Stimulated activated CD4-positive, alpha-beta T cell treated with anti-CD3 and anti-CD28 coated beads, Interleukin-15, amount 100 ng/mL, for 24 hours (primary cell): Measurements from ENCODE around the gene GRIP1.

ENCODE experiments used
- DNase-seq: peaks from one replicate; pipeline ENCODE4 v3.0.0-alpha.2; 2020

The GRIP1 gene

GRCh38 chr12:66644151-66644550 is 34.7 kb downstream of the GRIP1 start:
- no peak for DNase-seq

- no peak for DNase-seq
Observed at GRCh38 chr12:66640691-66641460, 38.0 kb downstream of the GRIP1 start.

- DNase-seq, result no peak
Observed at GRCh38 chr12:66638666-66639065, 40.2 kb downstream of the GRIP1 start.

GRCh38 chr12:66637699-66638301 is 41.1 kb downstream of the GRIP1 start:
- DNase-seq, result no peak

- no peak for DNase-seq
Observed at GRCh38 chr12:66636771-66637170, 42.1 kb downstream of the GRIP1 start.

GRCh38 chr12:66633676-66634075 is 45.2 kb downstream of the GRIP1 start:
- no peak for DNase-seq

- DNase-seq, result no peak
Observed at GRCh38 chr12:66629138-66629870, 49.6 kb downstream of the GRIP1 start.

- no peak for DNase-seq
Observed at GRCh38 chr12:66627988-66628317, 50.9 kb downstream of the GRIP1 start.

GRCh38 chr12:66627270-66627987 is 51.4 kb downstream of the GRIP1 start:
- DNase-seq, result no peak

- no peak for DNase-seq
Observed at GRCh38 chr12:66624806-66625205, 54.1 kb downstream of the GRIP1 start.

- no peak for DNase-seq
Observed at GRCh38 chr12:66623455-66623854, 55.4 kb downstream of the GRIP1 start.

GRCh38 chr12:66620688-66621087 is 58.2 kb downstream of the GRIP1 start:
- DNase-seq, result no peak

GRCh38 chr12:66620026-66620425 is 58.9 kb downstream of the GRIP1 start:
- no peak for DNase-seq

GRCh38 chr12:66617991-66618390 is 60.9 kb downstream of the GRIP1 start:
- DNase-seq, result no peak

GRCh38 chr12:66612090-66612775 is 66.6 kb downstream of the GRIP1 start:
- no peak for DNase-seq

- no peak for DNase-seq
Observed at GRCh38 chr12:66607147-66607546, 71.7 kb downstream of the GRIP1 start.

- DNase-seq, result no peak
Observed at GRCh38 chr12:66605293-66605692, 73.6 kb downstream of the GRIP1 start.

- DNase-seq, result no peak
Observed at GRCh38 chr12:66603981-66604479, 74.8 kb downstream of the GRIP1 start.

GRCh38 chr12:66603461-66603860 is 75.4 kb downstream of the GRIP1 start:
- DNase-seq, result no peak

GRCh38 chr12:66602483-66603143 is 76.3 kb downstream of the GRIP1 start:
- DNase-seq, result no peak

- no peak for DNase-seq
Observed at GRCh38 chr12:66600903-66601302, 78.0 kb downstream of the GRIP1 start.

GRCh38 chr12:66599816-66600215 is 79.1 kb downstream of the GRIP1 start:
- DNase-seq, result no peak
